HG03442 (cell line): ENCODE data around the gene SMLR1.
A peak's percentile ranks its signal among the peaks of the same experiment; 100 is the strongest.

Experiments
- ATAC-seq: cut with Tn5 transposase; IDR thresholded peaks from one replicate; pipeline ENCODE4 v1.9.1; 2021; ENCODE audit warnings: mild to moderate bottlenecking, moderate library complexity; ENCODE audit not compliant: unreplicated experiment

Gene SMLR1

DNA sequence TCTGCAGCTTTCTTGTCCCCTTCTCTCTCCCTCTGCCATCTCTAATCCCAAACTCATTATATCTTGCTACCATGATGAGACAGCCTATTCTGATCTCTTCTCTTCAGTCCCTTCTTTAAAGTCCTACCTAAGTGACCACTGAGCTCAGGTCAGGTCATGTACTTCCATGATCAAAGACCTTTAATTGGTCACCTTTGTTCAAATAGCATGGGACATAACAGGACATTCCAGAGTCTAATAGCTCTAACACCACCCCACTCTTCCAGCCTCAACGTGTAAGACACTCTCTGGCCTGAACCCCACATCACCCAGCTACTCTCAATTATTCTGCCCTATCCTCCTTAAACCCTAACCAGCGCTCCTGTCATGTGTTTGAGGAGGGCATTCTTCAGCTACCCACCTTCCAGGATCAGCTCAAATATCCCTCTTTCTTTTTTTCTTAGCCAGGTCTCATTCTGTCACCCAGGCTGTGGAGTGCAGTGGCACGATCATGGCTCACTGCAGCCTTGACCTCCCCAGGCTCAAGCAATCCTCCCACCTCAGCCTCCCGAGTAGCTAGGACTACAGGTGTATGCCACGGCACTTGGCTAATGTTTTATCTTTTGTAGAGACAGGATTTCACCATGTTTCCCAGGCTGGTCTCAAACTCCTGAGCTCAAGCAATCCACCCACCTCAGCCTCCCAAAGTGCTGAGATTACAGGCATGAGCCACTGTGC, 2.1 kb upstream of the SMLR1 start:
- no peak for ATAC-seq

DNA sequence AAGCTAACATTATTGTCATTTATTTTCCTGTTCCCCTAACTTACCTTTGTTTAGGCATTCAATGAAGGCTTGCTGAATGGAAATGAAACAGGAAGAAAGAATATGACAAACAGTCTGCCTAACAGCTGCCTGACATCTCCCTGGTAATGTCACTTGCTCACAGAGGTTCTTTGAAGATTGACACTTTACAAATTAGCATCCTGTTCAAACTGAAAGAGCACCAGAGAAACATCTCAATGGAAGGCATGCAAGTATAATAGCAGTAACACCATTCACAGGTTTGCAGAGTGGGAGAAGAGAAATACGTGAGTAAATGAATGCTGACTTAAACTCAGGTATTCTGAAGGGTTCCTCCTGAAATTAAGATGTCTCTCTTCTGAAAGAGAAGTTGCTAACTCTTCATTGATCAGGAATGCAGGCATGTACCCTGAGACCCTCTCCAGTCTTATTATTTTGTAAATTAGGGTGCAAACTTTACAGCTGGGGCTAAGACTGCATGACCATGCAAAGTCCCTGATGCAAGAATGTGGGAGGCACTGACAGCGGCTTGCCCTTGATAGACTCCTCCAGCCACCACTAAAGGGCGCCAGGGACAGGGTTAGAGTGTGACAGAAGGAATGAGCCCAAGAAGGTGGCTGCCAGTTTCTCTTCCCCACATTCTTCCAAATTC, 1.3 kb upstream of the SMLR1 start:
- no peak for ATAC-seq

GRCh38 chr6:130826442-130827246, 562 bp upstream of the SMLR1 start:
- no peak for ATAC-seq

GRCh38 chr6:130829333-130829910, 2.2 kb downstream of the SMLR1 start:
- ATAC-seq = no peak

DNA sequence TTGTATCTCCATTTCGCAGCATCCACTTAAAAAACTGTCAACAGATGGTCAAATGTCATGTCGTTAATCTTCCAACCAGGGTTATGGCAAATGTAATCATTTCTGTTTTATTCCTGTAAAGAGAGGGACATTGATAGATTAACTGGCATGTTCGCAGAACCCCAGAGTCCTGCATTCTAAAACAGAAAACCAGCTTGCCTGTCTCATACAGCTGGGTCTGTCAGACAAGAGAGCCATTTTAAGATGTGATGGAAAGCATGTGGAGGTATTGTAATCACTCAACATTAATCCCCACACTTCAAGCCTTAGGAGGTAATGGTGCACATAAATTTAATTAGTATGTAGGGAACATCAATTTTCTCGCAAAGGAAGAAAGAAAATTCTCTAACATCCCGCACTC, 4.4 kb downstream of the SMLR1 start:
- ATAC-seq = no peak

- no peak for ATAC-seq
These were observed 6.4 kb downstream of the SMLR1 start for GRCh38 chr6:130833569-130833968.

GRCh38 chr6:130834482-130835251, 7.5 kb downstream of the SMLR1 start:
- no peak for ATAC-seq

- ATAC-seq = no peak
These were observed 8.9 kb downstream of the SMLR1 start for GRCh38 chr6:130836055-130836640.

- no peak for ATAC-seq
These were observed 9.9 kb downstream of the SMLR1 start for GRCh38 chr6:130837067-130837466.

DNA sequence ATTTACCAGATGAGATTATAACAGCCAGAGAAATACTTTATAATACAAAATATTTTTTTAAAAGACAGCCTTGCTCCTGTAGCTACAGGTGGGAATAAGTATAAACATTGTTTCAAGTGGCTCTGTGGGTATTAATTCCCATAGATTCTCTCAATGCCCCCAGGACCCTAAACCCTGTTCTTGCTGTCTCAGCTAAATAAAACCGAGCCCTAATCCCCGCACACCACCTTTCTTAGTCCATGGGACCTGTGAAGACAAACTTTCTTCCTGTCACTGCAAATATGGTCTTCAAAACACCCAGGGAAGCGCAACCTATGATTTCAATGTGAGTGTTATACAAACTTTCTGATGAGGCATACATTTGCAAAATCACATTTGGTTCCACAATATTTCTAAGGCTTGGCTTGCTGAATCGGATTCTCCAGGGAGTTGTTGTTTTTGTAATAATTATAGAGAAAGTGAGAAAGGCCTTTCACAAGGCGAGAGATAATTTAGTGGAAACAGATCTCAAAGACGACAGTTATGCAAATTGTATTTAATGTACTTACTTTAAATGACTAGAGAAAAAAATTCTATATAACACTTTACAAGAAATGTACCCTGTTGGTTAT, 11.1 kb downstream of the SMLR1 start:
- no peak for ATAC-seq

- no peak for ATAC-seq
These were observed 11.7 kb downstream of the SMLR1 start for GRCh38 chr6:130838951-130839350.

DNA sequence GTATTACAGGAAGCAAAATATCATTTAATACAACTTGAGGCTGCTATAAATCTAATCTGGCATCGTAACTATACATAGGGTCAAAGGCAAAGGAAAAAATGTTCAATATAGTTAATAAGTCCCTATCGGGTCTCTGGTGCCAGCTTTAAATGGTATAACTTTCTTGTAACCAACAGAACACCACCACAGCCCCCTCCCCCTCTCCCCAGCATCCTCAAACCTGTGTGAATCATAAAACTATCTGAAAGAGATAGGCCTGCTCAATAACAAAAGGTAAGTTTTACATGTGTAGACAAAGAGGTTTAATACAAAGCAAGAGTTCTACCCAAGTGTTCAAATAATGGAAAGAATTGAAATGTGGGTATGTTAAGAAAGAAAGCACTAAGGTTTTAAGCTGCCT, 12.2 kb downstream of the SMLR1 start:
- ATAC-seq = no peak

DNA sequence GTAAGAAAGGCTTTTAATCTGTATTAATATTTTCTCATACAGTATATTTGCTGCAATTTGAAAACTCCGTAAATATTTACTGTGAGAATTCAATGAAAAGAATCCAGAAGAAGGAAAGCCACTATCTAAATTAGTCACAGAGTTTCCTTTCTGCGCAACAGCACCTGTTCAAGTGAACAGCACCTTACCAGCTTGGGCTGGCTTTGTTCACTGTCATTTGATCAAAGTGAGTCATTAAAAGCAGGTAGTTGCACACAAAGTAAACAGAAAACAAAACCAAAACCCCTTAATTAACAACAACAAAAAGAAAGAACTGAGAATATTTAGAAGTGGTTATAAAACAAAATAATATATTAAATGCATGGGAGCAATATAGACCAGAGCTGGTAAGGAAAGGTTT, 12.8 kb downstream of the SMLR1 start:
- ATAC-seq = no peak

DNA sequence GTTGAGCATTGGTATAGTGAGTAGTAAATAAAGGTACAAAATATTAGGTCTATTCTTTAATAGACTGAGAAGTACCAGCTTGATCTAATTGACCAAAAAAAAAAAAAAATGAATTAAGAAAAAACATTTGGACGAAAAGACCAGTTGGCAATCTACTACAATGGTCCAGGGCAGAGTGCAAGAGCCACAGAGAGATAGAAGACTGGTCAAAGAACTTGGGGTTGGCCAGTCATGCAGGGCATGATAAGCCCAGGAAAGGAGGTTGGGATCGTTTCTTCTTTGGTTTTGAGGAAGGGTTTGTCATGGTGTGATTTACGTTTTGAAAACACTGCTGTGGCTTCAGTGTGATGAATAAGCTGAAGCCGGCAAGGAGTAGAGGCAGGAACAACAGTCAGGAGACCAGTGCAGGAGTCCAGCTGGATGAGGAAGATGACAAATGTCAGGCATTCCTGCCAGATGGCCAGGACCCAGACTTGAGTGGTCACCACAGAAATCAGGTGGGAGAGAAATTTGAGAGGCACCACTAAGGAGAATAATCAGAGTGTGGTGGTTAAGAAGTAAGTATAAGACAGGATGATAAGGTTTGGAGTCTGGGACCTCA, 14.0 kb downstream of the SMLR1 start:
- ATAC-seq = no peak

DNA sequence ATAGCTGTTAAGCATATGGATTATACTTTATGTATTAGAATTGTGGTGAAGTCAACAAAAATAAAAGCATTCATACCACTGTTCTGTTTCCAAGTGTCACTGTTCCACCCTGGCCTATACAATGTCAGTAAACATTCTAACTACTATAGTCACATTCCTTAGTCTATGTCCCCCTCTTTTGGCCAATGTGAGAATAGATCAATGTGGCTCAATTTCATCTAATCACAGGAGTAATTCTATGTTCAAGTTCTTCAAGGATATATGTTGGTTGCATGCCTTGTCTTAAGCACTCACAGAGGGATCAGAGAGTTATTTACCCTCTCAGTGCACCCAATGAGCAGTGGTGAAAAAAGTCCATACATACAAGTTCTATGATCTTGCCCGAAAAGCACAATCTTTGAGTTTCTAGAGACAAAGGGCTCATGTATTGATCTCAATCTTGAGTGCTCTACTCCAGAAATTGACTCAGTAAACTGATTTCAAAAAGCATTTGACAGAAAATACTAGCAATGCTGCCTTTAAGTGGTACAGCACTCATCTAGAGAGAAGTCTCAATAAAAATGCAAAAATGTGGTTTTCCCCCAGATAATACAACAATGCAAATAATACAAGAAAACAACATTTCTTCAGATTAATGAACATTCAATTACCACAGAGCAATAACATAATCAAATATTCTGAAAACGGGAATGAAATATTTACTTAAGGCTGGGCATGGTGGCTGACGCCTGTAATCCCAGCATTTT, 16.5 kb downstream of the SMLR1 start:
- peak; percentile 75 for ATAC-seq

- no peak for ATAC-seq
These were observed 19.3 kb downstream of the SMLR1 start for GRCh38 chr6:130846501-130846900.

- no peak for ATAC-seq
These were observed 20.1 kb downstream of the SMLR1 start for GRCh38 chr6:130847001-130847910.

DNA sequence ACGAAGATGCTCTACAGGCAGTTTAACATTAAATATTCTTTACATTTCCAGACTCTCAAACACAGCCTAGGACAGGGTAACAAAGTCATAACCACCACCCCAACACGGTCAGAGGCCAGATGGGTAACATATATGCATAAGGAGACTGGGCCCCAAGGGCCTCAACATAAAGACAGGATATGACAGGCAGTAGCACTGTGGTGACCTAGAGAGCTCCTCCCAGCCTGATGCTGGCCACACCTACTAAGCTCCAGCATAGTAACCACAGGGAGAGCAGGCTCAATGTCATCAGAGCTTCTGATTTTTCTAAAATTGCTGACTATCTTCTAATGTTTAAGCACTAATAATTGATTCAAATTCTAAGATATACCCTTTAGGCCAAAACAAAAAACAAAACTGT, 21.7 kb downstream of the SMLR1 start:
- ATAC-seq = peak; percentile 91
